Germinal center (tissue), 1 donor: Measurements from ENCODE around the gene ADISSP.
A peak's percentile ranks its signal among the peaks of the same experiment; 100 is the strongest.

Experiments
- DNase-seq: peaks from one replicate; pipeline ENCODE4 v3.0.0; 2012; ENCODE audit warnings: mixed read lengths, low spot score

ADISSP gene

DNA sequence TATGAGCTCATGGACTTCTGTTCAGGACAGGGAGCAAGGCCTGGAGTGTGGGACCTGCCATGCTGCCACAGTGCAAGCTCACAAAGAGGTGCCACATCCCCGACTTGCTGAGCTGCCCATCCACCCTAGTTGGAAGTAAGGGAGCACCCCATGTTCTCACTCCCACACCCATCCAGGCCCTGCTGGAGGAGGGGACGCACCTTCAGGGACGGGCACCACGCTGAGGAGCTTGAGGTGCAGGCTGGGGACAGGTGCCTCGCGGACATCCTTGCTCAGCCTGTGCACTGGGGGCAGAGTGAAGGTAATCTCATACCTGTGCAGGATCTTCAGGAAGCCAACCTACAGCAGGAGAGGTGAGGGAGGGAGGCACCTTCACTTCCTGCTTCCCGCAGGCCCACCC is 12.3 kb downstream of the ADISSP start:
- no peak for DNase-seq

DNA sequence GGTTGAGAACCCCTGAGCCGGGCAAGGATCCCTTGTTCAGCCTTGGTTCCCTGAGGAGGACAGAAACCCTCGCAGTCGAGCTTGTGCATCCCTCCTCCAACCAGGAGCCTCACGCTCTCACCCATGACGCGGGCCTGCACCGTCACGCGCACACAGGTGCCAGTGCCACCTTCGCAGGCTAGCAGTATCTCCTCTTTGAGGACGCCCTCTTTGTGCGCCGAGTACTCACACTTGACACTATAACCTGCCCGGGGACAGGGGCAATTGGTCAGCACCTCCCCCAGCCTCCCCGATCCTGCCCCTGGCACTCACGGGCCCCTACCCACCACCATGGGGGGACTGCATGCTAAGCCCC is 13.3 kb downstream of the ADISSP start:
- DNase-seq: no peak

DNA sequence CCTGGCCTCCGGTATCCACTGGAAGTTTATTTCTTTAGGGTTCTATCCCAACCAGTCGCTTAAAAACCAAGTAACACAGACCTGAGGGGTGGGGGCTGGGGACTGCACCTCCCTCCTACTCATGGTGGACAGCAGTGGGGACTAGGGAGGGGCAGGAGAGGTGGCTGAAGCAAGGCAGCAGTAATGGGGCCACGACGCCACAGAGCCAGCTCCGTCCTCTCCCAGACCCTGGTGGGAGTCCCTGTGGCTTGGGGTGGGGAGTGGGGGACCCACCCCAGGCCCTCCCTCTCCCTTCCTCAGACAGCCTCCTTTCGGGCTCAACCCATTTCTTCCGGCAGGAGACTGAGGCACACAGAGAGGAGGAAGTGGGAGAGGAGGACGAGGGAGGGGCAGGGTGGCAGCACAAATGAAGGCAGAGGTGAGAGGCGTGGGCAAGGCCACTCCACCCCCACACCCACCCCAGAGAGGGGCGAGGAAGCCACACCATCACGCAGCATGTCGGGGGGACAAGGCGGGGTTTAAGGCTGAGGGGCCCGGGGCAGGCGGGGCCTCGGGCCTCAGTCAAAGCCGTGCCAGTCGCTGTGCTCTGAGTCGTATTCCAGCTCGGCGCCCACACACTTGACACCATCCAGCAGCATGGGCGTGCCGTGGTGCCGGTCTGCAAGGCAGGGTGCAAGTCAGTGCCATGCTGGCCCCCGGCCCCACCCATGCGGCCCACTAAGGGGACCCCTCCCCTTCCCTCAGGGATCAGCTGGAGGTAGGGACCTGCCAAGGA is 13.9 kb downstream of the ADISSP start:
- DNase-seq: no peak

DNA sequence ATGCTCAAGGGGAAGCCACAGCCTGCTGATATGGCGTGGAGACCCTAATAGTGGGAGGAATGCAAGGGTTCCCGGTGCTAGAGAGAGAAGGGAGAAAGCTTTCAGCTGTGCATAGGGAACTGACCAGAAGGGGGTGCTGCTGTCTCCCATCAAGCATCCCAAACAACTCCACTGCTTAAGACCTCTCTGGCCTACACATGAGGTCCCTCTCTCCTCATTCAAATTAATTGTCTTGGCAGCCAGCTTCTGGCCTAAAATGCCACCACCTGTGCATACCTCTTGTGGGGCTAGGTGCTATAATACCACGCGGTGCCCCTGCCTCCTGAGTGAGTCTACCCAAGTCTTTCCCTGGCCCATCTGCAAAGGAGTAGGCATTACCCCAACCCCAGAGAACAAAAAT is 14.5 kb downstream of the ADISSP start:
- peak; percentile 78 for DNase-seq

DNA sequence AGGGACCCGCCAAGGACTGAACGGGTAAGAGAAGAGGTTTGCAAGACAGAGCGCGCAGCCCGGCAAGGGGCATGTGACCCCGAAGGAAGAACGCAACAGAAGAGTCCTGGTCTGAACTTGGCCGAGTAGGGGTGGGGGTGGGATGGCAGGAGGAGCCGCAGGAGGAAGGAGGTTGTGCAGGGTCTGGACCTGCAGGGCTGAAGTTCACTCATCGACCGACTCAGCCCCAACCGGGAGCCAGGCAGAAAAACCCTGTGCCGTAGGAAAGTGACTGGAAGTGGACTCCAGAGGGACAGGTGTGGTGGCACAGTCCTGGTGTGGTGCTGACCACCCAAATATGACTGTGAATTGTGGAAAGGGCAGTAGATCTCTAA is 15.2 kb downstream of the ADISSP start:
- DNase-seq: no peak

DNA sequence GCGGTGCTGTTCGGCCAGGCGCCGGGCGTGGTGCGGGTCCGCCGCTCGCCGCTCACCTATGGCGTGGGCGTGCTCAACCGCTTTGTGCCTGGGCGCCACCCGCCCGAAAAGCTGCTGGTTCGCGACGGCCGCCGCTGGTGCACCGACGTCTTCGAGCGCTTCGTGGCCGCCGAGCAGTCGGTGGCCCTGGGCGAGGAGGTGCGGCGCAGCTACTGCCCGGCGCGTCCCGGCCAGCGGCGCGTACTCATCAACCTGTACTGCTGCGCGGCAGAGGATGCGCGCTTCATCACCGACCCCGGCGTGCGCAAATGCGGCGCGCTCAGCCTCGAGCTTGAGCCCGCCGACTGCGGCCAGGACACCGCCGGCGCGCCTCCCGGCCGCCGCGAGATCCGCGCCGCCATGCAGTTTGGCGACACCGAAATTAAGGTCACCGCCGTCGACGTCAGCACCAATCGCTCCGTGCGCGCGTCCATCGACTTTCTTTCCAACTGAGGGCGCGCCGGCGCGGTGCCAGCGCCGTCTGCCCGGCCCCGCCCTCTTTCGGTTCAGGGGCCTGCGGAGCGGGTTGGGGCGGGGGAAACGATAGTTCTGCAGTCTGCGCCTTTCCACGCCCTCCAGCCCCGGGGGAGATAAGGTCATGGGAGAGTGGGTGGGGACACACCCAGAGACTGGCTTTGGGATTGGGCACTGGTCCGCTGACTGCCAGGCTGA is 15.7 kb downstream of the ADISSP start:
- peak; percentile 45 for DNase-seq

DNA sequence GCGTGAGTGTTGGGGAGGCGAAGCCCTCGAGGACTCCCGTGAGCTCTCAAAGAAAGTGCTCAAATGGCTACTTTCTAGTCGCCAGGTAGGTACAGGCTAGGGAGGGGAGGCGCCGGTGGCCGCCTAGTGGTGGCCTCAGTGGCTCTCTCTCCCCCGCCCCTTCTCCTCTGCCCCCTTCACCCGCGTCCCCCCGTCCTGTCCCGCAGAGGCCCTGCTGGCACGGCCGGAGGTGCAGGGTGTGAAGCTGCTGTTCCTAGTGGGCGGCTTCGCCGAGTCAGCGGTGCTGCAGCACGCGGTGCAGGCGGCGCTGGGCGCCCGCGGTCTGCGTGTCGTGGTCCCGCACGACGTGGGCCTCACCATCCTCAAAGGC is 16.3 kb downstream of the ADISSP start:
- DNase-seq: no peak

DNA sequence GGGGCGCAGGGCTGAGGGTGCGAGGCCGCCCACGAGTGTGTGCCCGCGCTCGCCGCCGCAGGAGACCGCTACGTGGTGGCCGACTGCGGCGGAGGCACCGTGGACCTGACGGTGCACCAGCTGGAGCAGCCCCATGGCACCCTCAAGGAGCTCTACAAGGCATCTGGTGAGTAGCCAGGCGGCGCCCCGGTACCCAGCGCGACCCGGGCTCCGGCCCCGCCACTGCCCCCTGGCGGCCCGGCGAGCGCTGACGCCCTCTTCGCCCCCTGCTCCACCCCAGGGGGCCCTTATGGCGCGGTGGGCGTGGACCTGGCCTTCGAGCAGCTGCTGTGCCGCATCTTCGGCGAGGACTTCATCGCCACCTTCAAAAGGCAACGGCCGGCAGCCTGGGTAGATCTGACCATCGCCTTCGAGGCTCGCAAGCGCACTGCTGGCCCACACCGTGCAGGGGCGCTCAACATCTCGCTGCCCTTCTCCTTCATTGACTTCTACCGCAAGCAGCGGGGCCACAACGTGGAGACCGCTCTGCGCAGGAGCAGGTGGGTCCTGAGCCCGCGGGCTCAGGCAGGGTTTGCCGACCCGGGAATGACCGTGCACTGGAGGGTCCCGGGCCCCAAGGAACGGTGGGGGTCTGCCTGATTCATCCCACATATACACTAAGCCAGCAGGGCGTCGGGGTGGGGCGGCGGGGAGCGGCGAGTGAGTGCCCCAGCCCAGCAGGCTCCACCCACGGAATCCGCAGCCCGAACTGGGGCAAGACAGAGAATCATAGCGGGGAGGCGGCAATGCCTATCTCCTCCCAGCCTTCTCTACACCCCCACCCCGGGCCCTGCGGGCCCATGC is 17.6 kb downstream of the ADISSP start:
- DNase-seq: peak; percentile 79

DNA sequence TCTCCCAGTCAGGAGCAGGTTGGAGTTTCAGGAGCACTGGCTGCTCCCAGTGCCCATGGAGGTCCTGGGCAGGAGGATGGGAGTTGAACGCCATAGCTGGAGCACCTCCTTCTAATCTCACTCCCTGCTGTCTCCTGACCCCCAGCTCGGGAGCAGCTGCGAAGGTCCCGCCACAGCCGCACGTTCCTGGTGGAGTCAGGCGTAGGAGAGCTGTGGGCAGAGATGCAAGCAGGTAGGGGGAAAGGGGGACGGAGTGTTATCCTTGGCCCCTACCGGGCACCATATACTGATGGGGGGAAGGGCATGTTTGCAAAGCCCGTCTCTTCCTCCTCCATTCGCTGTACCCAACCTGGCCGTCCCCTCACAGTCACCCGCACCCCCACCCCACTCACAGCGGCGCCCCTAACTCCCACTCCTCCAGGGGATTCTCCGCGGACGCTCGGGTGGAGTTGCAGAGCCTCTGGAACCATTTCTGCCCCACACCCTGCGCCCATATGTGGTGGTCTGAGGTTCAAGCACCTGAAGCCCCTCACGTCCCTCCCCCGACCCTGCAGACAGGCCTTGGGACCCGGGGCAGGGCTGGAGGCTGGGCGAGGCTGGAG is 18.4 kb downstream of the ADISSP start:
- no peak for DNase-seq

DNA sequence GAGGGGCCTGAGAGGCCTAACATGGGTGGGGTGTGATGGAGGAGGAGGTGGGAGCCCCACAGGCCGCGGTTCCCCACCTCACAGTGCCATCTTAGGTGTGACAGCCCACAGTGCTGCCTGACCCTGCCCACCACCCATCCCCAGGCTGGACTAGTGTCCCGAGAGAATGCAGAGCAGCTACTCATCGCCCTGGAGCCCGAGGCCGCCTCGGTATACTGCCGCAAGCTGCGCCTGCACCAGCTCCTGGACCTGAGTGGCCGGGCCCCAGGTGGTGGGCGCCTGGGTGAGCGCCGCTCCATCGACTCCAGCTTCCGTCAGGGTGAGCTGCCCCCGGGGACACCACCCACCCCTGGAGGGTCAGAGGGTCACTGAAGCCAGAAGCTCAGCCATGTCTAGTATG is 19.5 kb downstream of the ADISSP start:
- DNase-seq: no peak

DNA sequence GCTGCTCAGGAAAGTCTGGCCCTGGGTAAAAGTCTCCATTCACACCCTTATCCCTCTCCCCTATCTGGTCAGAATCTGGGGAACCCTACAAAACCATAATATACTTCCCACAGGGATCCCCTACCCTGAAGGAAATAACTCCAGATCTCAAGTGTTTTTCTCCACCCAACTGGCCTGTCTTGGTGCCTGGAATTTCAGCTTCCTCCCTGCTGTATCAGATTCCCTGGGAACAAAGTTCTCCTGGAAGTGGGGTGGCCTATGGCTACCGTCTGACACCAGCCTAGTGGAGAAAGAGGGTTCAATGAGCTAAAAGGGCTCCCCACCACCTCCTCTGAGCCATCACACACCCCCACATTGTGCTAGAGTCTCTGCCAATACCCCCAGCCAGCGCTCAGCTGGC is 20.1 kb downstream of the ADISSP start:
- DNase-seq: no peak

DNA sequence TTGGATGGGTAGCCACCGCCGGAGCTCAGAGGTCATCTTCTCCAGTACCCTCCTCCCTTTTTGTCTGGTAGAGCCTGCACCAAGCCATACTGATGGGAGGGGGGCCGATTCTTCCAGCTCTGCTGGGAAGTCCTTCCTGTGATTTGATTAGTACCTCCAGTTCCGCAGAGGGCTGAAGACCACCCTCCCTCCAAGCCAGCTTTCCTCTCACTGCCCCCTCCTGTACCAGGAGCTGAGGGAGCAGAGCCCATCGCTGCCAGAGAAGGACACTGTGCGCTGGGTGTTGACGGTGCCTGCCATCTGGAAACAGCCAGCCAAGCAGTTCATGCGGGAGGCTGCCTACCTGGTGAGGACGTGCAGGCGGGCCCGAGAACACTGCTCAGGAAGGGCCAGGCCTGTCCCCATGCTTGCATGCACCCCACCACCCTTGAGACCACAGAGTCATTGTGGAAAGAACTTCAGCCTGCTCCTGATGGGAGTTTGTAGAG is 21.8 kb downstream of the ADISSP start:
- DNase-seq: no peak

DNA sequence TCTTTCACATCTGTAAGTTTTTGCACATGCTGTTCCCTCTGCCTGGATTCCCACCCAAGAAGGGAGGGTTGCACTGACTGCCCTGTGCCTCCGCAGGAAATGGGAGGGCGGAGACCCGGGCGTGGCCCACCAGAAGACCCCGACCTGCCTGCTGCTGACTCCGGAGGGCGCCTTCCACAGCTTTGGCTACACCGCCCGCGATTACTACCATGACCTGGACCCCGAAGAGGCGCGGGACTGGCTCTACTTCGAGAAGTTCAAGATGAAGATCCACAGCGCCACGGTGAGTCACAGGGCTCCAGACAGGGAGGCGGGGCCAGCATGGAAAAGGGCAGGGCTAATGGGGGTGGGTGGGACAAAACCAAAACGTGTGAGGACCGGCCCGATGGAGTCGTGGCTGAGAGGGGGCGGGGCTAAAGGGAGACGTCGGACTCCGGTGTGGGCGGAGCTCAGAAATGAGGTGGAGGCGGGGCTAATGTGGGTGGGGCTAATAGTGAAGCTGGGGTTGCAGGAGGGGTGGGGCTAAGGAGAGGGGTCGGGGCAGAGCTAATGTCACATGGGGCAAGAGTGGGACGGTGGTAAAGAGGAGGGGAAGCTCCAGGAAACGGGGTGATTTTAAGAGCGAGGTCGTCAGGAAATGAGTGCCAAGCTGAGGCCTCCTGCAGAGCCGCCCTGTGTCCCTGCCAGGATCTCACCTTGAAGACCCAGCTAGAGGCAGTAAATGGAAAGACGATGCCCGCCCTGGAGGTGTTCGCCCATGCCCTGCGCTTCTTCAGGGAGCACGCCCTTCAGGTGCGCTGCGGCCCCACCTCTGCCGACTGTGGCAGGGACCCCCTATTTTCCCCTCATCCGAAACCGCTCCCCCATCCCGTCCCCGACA is 22.5 kb downstream of the ADISSP start:
- peak; percentile 82 for DNase-seq

DNA sequence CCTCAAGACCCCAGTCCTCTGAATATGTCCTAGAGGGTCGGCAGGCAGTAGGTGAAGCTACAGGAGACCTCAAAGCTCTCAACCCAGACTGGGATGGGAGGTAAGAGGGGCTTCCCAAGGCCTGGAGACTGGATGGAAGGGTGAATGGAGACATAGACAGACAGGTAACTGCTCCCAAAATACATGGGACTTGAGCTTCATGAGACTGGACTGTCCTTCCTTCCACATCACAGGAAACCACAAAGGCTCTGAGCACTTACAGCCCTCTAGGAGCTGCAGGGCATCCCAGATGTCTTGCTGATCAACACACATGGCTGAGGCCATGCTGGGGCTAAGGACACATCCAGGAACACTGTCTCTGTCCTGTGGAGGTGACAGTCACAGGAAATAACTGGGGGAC is 23.5 kb downstream of the ADISSP start:
- DNase-seq: no peak

DNA sequence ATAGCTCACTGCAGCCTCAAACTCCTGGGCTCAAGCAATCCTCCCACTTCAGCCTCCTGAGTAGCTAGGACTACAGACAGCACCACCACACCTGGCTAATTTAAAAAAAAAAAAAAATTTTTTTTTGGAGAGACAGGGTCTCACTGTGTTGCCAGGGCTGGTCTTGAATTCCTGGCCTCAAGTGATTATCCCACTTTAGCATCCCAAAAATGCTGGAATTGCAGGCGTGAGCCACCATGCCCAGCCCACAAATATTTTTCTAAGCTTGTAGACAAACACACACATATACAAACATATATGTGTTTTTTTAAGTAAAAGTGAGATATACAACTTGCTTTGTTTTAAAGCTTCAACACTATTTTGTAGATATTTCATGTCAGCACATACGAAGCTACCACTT is 24.3 kb downstream of the ADISSP start:
- no peak for DNase-seq

DNA sequence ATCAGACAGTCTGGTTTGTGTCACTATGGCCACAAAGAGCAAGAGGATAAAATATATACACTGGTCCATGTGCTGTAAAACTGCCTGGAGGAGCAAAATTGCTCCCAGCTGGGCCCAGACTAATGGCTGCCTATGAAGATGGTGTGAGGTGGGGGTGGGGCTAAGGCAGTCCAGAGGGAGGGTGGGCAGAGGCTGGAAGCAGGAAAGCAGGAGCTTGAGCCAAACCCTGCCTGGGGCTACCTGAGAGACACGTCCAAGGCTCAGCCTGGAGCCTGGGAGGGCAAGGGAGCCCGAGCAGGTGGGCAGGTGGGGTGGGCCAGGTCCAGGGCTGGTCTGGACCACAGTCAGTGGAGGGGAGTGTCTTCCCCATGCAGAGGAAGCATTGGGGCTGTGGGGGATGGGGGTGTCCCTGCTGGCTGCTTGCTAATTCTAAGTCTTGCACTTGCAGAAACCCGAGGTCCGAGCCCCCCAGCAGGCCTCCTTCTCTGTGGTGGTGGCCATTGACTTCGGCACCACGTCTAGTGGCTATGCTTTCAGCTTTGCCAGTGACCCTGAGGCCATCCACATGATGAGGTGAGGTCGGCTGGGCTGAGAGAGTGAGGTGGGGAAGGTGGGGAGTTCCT is 25.6 kb downstream of the ADISSP start:
- no peak for DNase-seq

DNA sequence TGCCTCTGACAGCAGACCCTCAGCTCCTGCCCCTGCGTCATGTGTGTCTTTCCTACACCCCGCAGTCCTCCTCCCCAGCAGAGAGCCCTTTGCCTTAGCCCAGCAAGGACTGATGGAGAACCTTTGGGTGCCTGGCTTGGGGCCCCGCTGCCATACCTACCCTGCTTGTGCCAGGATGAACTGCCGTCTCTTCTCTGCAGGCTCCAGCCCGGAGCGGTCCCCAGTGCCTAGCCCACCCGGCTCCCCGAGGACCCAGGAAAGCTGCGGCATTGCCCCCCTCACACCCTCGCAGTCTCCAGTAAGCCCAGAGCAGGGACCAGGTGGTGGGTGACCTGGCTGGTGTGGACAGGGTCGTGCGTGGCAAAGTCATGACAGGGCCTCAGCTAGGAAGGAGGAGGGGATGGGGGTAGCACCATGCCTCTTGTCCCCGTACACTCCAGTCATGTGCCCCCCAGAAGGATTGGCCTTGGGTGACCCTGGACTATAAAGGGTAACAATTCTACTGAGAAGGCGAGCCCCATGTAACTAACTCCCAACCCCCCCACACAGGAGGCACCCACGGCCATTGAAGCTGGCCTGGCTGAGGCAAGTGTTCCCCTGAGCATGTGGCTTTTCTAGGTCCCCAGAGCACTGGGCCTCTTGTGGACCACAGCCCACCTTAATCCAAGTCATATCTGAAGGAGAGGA is 26.8 kb downstream of the ADISSP start:
- DNase-seq: no peak

DNA sequence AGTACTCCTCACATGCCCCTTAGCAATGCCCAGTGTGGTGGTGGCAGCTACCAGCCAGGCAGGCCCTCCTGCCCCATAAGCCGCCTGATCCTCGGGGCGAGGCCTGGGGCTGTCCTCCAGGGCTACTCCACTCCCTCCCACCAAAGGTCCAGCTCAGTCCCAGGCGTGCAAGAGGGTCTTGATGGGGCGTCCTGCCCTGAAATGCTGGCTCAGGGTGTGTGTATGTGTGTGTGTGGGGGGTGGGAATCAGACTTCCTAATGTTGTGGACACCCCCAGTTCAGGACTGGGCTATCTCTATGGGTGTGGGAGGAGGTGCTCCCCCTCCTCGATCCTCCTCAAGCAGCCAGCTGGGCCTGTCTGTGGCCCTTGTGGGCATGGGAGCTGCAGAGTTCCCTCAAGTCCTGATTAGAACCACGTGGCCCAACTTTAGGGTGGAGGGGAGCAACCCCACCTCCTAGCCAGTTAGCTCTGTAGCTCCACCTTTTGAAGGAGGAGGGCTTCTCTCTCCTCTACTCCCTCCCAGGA is 27.6 kb downstream of the ADISSP start:
- DNase-seq: no peak

DNA sequence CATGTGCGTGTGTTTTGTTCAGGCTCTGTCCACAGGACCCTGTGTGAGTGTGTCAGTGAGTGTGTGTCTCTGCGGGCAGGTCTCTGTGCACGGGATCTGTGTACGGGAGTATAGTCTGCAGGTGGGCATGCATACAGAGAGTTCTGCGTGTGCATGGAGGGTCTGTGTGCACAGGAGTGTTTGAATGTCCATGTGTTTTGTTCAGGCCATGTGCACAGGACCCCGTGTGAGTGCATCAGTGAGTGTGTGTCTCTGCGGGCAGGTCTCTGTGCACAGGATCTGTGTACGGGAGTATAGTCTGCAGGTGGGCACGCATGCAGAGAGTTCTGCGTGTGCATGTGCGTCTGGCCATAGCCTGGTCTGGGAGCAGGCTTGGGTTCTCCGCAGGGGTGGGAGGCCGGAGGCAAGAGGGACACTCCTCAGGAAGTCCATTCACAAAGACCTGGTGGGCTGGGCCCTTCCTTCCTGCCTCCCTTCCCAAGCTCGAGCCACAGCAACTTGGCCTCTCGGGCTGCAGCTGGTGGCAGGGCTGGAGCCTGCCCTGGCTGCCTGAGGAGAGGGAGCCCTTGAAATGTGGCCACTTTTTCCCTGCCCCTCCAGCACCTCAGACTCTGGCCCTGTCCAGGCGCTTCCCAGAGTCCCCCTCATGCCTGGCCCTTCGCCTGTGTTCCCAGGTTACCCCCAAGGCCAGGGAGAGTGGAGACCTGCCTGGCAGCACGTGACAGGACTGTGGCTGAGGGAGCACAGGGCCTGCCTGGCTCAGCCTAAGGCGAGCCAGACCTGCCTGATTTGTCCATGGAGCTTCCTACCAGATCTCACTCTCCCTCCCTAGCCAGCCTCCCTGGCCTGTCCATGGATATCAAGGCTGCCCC is 28.3 kb downstream of the ADISSP start:
- no peak for DNase-seq
